Lower lobe of right lung (tissue), 2 donors: ENCODE data around the gene FHOD1. TPM values are rescaled to one million over a fixed set of nuclear protein-coding genes. Genes with fewer than 3 reads are reported as not detected.

Experiments
- ATAC-seq, 2 donors: fragments of 200-7000 bp; cut with Tn5 transposase; one replicate each; pipeline ENCODE4 v1.9.1; 2020 to 2022; ENCODE audit warnings: mild to moderate bottlenecking in 2 of 2, moderate library complexity in 2 of 2
- DNase-seq: peaks from one replicate; pipeline ENCODE4 v3.0.0-alpha.2; 2020
- H3K27ac ChIP-seq: fragments of 200-600 bp; one replicate; pipeline ENCODE4 v1.8.0; 2022
- H3K27me3 ChIP-seq: fragments of 200-600 bp; one replicate; pipeline ENCODE4 v1.8.0; 2022; ENCODE audit warnings: low read depth
- H3K36me3 ChIP-seq: fragments of 200-600 bp; one replicate; pipeline ENCODE4 v1.8.0; 2022; ENCODE audit warnings: mild to moderate bottlenecking
- H3K4me1 ChIP-seq: fragments of 200-600 bp; one replicate; pipeline ENCODE4 v1.8.0; 2022
- H3K4me3 ChIP-seq: fragments of 200-600 bp; one replicate; pipeline ENCODE4 v1.8.0; 2022; ENCODE audit warnings: mild to moderate bottlenecking
- H3K9me3 ChIP-seq: fragments of 200-600 bp; one replicate; pipeline ENCODE4 v1.8.0; 2022
- intact Hi-C: fragments of 100-400 bp; cut with DNase I; formaldehyde crosslinking; loops from one replicate; pipeline ENCODE4 v1.11.0; 2022
- total RNA-seq: library from RNA; stranded (reverse); fragmentation: NEBNext Ultra II Directional; extraction: Animal tissue kit (Norgen Biotek cat#: 25700); gene quantifications from one replicate; pipeline ENCODE4 v1.2.1, GENCODE V29; 2021
- TF ChIP-seq, protein P1 (sequence below): fragments of 200-600 bp; IDR thresholded peaks from one replicate; pipeline ENCODE4 v1.8.0; 2022; ENCODE audit warnings: antibody characterized with exemption, mild to moderate bottlenecking
- donor health status: DM: no; HTN: yes; CAD: no; lungs with severe emphysema.

FHOD1 gene
- total RNA-seq, 1 donor from 2014 or later, result 67.7 TPM

DNA sequence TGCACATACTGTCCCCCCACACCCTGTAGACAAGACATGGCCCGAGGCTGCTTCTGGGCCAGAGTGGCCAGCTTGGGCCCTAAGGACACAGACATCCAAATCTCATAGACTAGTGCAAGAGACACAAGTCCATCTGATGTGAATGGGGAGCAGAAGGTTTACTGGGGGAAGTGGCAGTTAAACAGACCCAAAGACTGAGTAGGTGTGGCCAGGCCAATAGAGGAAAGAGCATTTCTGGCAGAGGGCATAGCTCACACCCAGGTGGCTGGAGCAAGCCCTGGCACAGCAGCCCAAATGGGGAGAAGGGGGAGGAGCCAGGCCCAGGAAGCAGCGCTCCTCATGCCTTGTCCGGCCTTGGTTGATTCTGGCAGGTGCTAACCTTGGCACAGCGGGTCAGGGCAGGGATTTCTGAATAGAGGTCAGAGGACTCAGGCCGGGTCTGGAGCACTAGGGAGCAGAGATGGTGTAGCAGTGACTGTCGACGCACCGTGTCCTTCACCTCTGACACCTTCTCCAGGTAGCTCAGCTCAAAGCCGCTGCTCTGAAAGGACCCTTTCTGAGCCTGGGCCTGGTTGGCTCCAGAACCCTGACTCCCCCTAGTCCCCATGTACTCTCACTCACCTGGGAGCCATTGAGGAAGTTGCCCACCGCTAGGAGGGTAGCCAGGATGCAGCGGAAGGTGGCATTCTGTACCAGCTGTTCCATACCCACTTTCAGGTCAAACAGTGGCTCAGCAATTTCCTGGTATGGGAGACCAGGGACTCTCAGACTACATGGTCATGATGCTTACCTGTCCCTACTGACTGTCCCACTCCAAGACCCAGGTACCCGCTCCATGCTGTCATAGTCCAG is 16.2 kb downstream of the FHOD1 start:
- Histone ChIP-seq H3K4me1 (peaks cover 16% of the 10 kb centered on the region), H3K27ac (no peak overlapping the region), H3K27me3 (no peaks in the 10 kb centered on the region), H3K9me3 (no peaks in the 10 kb centered on the region), H3K4me3 (no peak overlapping the region), H3K36me3 (peaks cover 81% of the 10 kb centered on the region)
- ATAC-seq, result no peak
- intact Hi-C loops, result no loop called here
- no peak for DNase-seq
- TF ChIP-seq, protein P1, sequence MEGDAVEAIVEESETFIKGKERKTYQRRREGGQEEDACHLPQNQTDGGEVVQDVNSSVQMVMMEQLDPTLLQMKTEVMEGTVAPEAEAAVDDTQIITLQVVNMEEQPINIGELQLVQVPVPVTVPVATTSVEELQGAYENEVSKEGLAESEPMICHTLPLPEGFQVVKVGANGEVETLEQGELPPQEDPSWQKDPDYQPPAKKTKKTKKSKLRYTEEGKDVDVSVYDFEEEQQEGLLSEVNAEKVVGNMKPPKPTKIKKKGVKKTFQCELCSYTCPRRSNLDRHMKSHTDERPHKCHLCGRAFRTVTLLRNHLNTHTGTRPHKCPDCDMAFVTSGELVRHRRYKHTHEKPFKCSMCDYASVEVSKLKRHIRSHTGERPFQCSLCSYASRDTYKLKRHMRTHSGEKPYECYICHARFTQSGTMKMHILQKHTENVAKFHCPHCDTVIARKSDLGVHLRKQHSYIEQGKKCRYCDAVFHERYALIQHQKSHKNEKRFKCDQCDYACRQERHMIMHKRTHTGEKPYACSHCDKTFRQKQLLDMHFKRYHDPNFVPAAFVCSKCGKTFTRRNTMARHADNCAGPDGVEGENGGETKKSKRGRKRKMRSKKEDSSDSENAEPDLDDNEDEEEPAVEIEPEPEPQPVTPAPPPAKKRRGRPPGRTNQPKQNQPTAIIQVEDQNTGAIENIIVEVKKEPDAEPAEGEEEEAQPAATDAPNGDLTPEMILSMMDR, result no peak

DNA sequence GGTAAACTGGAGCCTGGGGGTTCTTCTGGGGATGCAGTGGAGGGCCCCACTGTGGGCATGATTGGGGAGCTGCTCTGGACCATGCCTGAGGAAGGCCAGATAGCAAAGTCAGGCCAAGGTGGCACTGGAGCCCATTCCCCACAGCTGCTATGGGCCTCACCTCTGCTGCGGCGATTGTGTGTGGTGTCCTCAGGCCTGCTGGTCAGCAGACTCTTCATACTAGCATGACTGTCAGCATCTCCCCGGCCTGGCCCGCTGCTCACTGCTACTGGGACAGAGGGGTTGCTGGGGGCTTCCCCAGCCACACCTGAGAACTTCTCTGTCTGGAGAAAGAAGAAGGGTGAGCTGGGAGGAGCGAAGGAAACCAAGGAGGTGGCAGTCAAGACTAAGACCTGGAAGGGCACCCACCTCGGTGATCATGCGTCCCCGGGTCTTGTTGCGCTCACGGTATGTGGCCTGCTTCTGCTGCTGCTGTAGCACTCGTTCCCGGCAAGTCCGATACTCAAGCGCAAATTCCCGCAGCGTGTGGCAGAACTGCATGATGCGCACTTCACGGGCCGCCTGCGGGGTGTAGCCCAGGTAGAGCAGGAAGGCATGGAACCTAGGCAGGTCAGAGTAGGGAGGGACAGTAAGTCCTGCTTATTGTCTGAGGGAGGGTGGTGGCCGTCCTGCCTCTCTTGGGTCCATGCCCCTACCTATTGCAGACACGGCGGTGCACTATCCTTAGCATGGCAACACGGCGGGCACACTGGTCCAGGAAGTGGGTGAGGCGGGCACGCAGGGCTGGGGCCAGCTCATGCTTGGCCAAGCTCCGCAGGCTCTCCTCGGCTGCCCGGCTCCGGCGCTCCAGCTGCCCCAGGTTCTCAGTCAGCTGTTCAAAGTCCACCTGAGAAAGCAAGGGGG is 17.1 kb downstream of the FHOD1 start:
- Histone ChIP-seq H3K9me3 (no peaks in the 10 kb centered on the region), H3K4me3 (no peak overlapping the region), H3K36me3 (peaks cover 72% of the 10 kb centered on the region), H3K4me1 (peaks cover 23% of the 10 kb centered on the region), H3K27me3 (no peaks in the 10 kb centered on the region), H3K27ac (no peak overlapping the region)
- ATAC-seq (no peak), DNase-seq (no peak)
- TF ChIP-seq, protein P1, result no peak
- intact Hi-C loops, result no loop called here

DNA sequence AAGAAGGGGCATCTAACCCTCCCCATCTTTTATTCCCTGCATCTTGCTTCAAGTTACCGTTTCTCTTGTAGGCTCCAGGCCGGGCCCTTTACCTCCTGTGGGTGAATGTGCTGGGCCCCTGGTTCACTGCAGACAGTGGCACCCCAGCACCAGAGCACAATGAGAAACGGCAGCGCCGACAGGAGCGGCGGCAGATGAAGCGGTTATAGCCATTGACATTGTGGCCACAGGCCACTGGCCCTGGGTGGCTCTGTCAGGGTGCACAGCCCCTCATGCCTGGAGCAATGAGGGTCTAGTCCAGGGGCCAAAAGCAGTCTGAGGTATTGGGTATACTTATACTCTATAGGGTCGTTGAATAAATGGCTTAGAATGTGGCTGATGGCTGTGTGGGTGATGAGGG is 18.4 kb downstream of the FHOD1 start:
- intact Hi-C loops, result no loop called here
- Histone ChIP-seq H3K27me3 (no peaks in the 10 kb centered on the region), H3K4me1 (peaks cover 28% of the 10 kb centered on the region), H3K27ac (no peak overlapping the region), H3K36me3 (peaks cover 60% of the 10 kb centered on the region), H3K4me3 (no peak overlapping the region), H3K9me3 (no peaks in the 10 kb centered on the region)
- ATAC-seq (no peak), DNase-seq (no peak)
- TF ChIP-seq, protein P1, result no peak

DNA sequence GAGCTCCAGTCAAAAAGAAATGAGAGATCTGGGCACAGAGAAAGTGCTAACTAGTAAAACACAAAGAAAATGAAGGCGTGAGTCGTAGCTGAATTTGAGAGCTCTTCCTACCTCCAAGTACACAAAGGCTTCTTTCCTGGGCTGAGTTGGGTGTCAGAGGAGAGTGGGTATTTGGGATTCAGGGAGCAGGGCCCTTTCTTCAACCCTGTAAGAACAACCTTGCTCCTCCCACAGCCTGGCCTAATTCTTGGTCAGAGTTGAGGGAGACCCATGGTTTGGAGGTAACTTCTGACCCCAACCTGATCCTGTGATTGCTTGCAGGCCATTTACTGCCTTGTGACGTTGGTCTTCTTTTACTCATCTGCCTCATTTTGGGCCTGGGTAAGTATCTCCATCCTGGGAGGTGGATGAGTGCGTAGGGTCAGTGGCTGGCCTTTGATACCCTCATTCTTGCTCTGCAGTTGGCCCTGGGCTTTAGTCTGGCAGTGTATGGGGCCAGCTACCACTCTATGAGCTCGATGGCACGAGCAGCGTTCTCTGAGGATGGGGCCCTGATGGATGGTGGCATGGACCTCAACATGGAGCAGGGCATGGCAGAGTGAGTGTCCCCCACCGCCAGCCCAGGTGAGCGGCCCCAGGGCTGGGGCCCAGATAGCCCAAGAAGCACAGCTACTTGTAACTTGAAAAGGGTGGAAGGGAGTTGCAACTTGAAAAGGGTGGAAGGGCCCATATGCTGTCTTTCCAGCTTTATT is 19.1 kb downstream of the FHOD1 start:
- Histone ChIP-seq H3K27me3 (no peaks in the 10 kb centered on the region), H3K36me3 (peaks cover 53% of the 10 kb centered on the region), H3K27ac (no peak overlapping the region), H3K4me3 (peak overlapping the region; percentile 89), H3K9me3 (no peaks in the 10 kb centered on the region), H3K4me1 (peaks cover 31% of the 10 kb centered on the region)
- ATAC-seq, result no peak
- intact Hi-C loops, result no loop called here
- DNase-seq, result no peak
- TF ChIP-seq, protein P1, result no peak

DNA sequence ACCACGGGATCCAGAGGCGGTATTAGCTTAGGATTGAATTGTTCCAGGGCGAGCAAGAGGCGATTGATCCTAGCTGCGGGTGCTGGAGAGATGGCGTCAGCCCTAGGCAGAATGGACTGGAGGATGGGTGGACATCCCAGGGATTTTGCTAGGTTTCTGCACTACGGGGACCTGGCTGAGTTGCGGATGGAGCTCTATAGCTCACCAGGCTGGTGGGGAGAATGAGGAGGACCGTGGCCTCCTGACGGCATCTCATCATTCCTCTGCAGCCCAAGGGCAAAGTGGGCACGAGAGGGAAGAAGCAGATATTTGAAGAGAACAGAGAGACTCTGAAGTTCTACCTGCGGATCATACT is 19.7 kb downstream of the FHOD1 start:
- Histone ChIP-seq H3K4me3 (peak overlapping the region; percentile 89), H3K9me3 (no peaks in the 10 kb centered on the region), H3K36me3 (peaks cover 46% of the 10 kb centered on the region), H3K27me3 (no peaks in the 10 kb centered on the region), H3K27ac (peak overlapping the region; percentile 79), H3K4me1 (peaks cover 31% of the 10 kb centered on the region)
- TF ChIP-seq, protein P1, result no peak
- no peak for ATAC-seq
- intact Hi-C loops, result no loop called here
- no peak for DNase-seq
